H1 (cell line): Measurements from ENCODE around the gene ZC3H6. TPM values are rescaled to one million over a fixed set of nuclear protein-coding genes. Genes with fewer than 3 reads are reported as not detected.

Source experiments
- CTCF ChIA-PET: fragments of 300-600 bp; sonication (Branson Sonifier 250); formaldehyde crosslinking; loops from one replicate; lab custom pipeline; 2021; ENCODE audit not compliant: partially characterized antibody; lab: Charles Lee
- POLR2A ChIA-PET: fragments of 300-600 bp; sonication (Branson Sonifier 250); formaldehyde crosslinking; loops from one replicate; lab custom pipeline; 2021; ENCODE audit warnings: inconsistent platforms; ENCODE audit not compliant: partially characterized antibody; lab: Charles Lee
- DNase-seq, 2 experiments: peaks; one replicate each; pipeline versions ENCODE4 v3.0.0 to v3.0.0-alpha.2; 2010 to 2022; ENCODE audit warnings: low spot score in 2 of 2, low read depth in 1 of 2, mixed read lengths in 1 of 2
- FAIRE-seq: peaks from 2 replicates; lab custom pipeline; 2011; peaks lifted over from hg19 to GRCh38; lab: Jason Lieb, UNC
- H2AFZ ChIP-seq: 2 replicates; pipeline ENCODE4 v1.8.1; 2012; ENCODE audit warnings: low read length, inconsistent platforms
- H2AK5ac ChIP-seq: 2 replicates; pipeline ENCODE4 v1.6.1; 2013; ENCODE audit warnings: low read depth, low read length
- H2BK120ac ChIP-seq: replicated peaks from 2 replicates; pipeline ENCODE3; 2013; ENCODE audit warnings: low read depth, low read length, inconsistent platforms
- H2BK12ac ChIP-seq: 2 replicates; pipeline ENCODE4 v1.6.1; 2013; ENCODE audit warnings: low read depth, low read length
- H2BK15ac ChIP-seq: 2 replicates; pipeline ENCODE4 v1.6.1; 2013; ENCODE audit warnings: low read length
- H2BK20ac ChIP-seq: 2 replicates; pipeline ENCODE4 v1.6.1; 2013; ENCODE audit warnings: low read length
- H2BK5ac ChIP-seq: 2 replicates; pipeline ENCODE4 v1.6.1; 2013; ENCODE audit warnings: low read depth, low read length
- H3K14ac ChIP-seq: 2 replicates; pipeline ENCODE4 v1.6.1; 2013; ENCODE audit warnings: inconsistent platforms; ENCODE audit not compliant: insufficient read length
- H3K18ac ChIP-seq: 2 replicates; pipeline ENCODE4 v1.6.1; 2013; ENCODE audit warnings: low read length; ENCODE audit errors: extremely low read depth
- H3K23ac ChIP-seq: 2 replicates; pipeline ENCODE4 v1.6.1; 2013; ENCODE audit warnings: inconsistent platforms; ENCODE audit not compliant: insufficient read length
- H3K23me2 ChIP-seq: 2 replicates; pipeline ENCODE4 v1.6.1; 2013; ENCODE audit warnings: low read depth, low read length
- H3K27ac ChIP-seq: 2 replicates; pipeline ENCODE4 v1.6.1; 2011; ENCODE audit warnings: low read depth, low read length, inconsistent platforms
- H3K27me3 ChIP-seq, 4 experiments: replicated peaks in 1 of 4; 1 replicate in 1 of 4; 2 replicates in 3 of 4; pipeline versions ENCODE4 v1.6.1 to v1.8.1; 2011 to 2013; ENCODE audit warnings: low read length in 3 of 4, mild to moderate bottlenecking in 3 of 4, inconsistent platforms in 2 of 4, mixed read lengths in 2 of 4, moderate library complexity in 1 of 4; ENCODE audit not compliant: control insufficient read depth in 3 of 4, insufficient read depth in 3 of 4; ENCODE audit errors: extremely low read depth in 1 of 4
- H3K36me3 ChIP-seq, 4 experiments: 2 replicates each; pipeline versions ENCODE4 v1.6.1 to v1.8.1; 2011 to 2013; ENCODE audit warnings: mild to moderate bottlenecking in 4 of 4, low read length in 3 of 4, moderate library complexity in 2 of 4, control low read depth in 1 of 4, inconsistent platforms in 1 of 4; ENCODE audit not compliant: insufficient read depth in 4 of 4, control insufficient read depth in 2 of 4
- H3K4ac ChIP-seq: replicated peaks from 2 replicates; pipeline ENCODE3; 2013; ENCODE audit warnings: low read length, low read depth, mixed read lengths, inconsistent platforms; ENCODE audit not compliant: insufficient read length
- H3K4me1 ChIP-seq, 4 experiments: replicated peaks in 1 of 4; 1 replicate in 1 of 4; 2 replicates in 3 of 4; pipeline versions ENCODE4 v1.6.1 to v1.8.1; 2011 to 2013; ENCODE audit warnings: low read length in 3 of 4, inconsistent platforms in 2 of 4, mixed read lengths in 1 of 4; ENCODE audit not compliant: insufficient read depth in 4 of 4, control insufficient read depth in 3 of 4
- H3K4me2 ChIP-seq, 2 experiments: 2 replicates each; pipeline versions ENCODE4 v1.6.1 to v1.8.1; 2011 to 2013; ENCODE audit warnings: low read depth in 2 of 2, low read length in 2 of 2, control low read depth in 1 of 2, inconsistent platforms in 1 of 2, mild to moderate bottlenecking in 1 of 2; ENCODE audit not compliant: insufficient read depth in 1 of 2
- H3K4me3 ChIP-seq, 4 experiments: fragments of 200-600, 300-600 bp in 1 of 4; sonication (generic), shearing (Covaris generic), sonication (Bioruptor Twin) in 1 of 4; 2 replicates each; pipeline versions ENCODE4 v1.5.1 to v1.8.1; 2011 to 2016; ENCODE audit warnings: low read length in 4 of 4, low read depth in 3 of 4, control low read depth in 2 of 4, inconsistent platforms in 2 of 4, mild to moderate bottlenecking in 2 of 4, mixed read lengths in 1 of 4, moderate library complexity in 1 of 4; ENCODE audit not compliant: insufficient read depth in 2 of 4; ENCODE audit errors: extremely low read depth in 1 of 4
- H3K56ac ChIP-seq: replicated peaks from 2 replicates; pipeline ENCODE3; 2013; ENCODE audit warnings: low read depth, mild to moderate bottlenecking, mixed read lengths, low read length, inconsistent platforms; ENCODE audit not compliant: insufficient read length
- H3K79me1 ChIP-seq: 2 replicates; pipeline ENCODE4 v1.6.1; 2013; ENCODE audit warnings: low read depth, low read length, control low read depth
- H3K79me2 ChIP-seq, 2 experiments: 2 replicates each; pipeline versions ENCODE4 v1.6.1 to v1.8.1; 2012 to 2013; ENCODE audit warnings: low read length in 2 of 2, mild to moderate bottlenecking in 2 of 2, inconsistent platforms in 1 of 2; ENCODE audit not compliant: insufficient read depth in 2 of 2, control insufficient read depth in 1 of 2
- H3K9ac ChIP-seq, 4 experiments: replicated peaks in 1 of 4; 1 replicate in 1 of 4; 2 replicates in 3 of 4; pipeline versions ENCODE4 v1.6.1 to v1.8.1; 2011 to 2013; ENCODE audit warnings: low read depth in 3 of 4, low read length in 3 of 4, control low read depth in 2 of 4, mild to moderate bottlenecking in 2 of 4, moderate library complexity in 2 of 4, inconsistent platforms in 1 of 4; ENCODE audit errors: extremely low read depth in 1 of 4
- H3K9me3 ChIP-seq, 2 experiments: 2 replicates each; pipeline versions ENCODE4 v1.6.1 to v1.8.1; 2012 to 2013; ENCODE audit warnings: mild to moderate bottlenecking in 2 of 2, moderate library complexity in 2 of 2, control low read depth in 1 of 2, inconsistent platforms in 1 of 2, low read depth in 1 of 2, low read length in 1 of 2, mixed read lengths in 1 of 2; ENCODE audit not compliant: insufficient read depth in 2 of 2
- H4K20me1 ChIP-seq, 2 experiments: replicated peaks in 1 of 2; 2 replicates each; pipeline versions ENCODE3 to v1.8.1; 2011 to 2013; ENCODE audit warnings: inconsistent platforms in 2 of 2, low read length in 2 of 2, mild to moderate bottlenecking in 1 of 2; ENCODE audit not compliant: insufficient read depth in 2 of 2, control insufficient read depth in 1 of 2
- H4K5ac ChIP-seq: 2 replicates; pipeline ENCODE4 v1.6.1; 2013; ENCODE audit warnings: low read length, low read depth, mixed read lengths, inconsistent platforms; ENCODE audit not compliant: insufficient read length
- H4K8ac ChIP-seq: 2 replicates; pipeline ENCODE4 v1.8.0; 2013; ENCODE audit warnings: mild to moderate bottlenecking, moderate library complexity, low read length, inconsistent platforms; ENCODE audit not compliant: insufficient read depth; ENCODE audit errors: extremely low read depth
- H4K91ac ChIP-seq: replicated peaks from 2 replicates; pipeline ENCODE3; 2013; ENCODE audit warnings: low read length, mixed read lengths, inconsistent platforms; ENCODE audit not compliant: insufficient read length
- BACH1 ChIP-seq: IDR thresholded peaks from 2 replicates; pipeline ENCODE4 v1.6.1; 2012; ENCODE audit warnings: low read length, improper control_type of control experiment
- CBX5 ChIP-seq: fragments of 300-800, 300-1000 bp; sonication (generic); IDR thresholded peaks from 2 replicates; pipeline ENCODE4 v1.7.1; 2016; ENCODE audit warnings: antibody characterized with exemption, low read length, low read depth
- CBX8 ChIP-seq: fragments of 300-800, 300-1000 bp; sonication (generic); IDR thresholded peaks from 2 replicates; pipeline ENCODE4 v1.7.1; 2016; ENCODE audit warnings: low read depth, low read length, borderline replicate concordance
- CTBP2 ChIP-seq: IDR thresholded peaks from 2 replicates; pipeline ENCODE4 v1.7.0; 2011; ENCODE audit warnings: borderline replicate concordance, mild to moderate bottlenecking, moderate library complexity, mixed read lengths, low read length; ENCODE audit not compliant: insufficient read depth, insufficient read length
- EP300 ChIP-seq, 2 experiments: IDR thresholded peaks; 1 replicate in 1 of 2; 2 replicates in 1 of 2; pipeline ENCODE4 v1.6.1; 2011 to 2012; ENCODE audit warnings: low read depth in 2 of 2, low read length in 2 of 2, mild to moderate bottlenecking in 2 of 2, borderline replicate concordance in 1 of 2, inconsistent platforms in 1 of 2, moderate library complexity in 1 of 2
- SUZ12 ChIP-seq: fragments of 200-600 bp; sonication (generic); IDR thresholded peaks from 2 replicates; pipeline ENCODE4 v1.6.1; 2012; ENCODE audit warnings: mild to moderate bottlenecking, inconsistent platforms, low read length, moderate library complexity, mixed read lengths
- TAF7 ChIP-seq: optimal IDR thresholded peaks from 2 replicates; pipeline ENCODE3; 2011; ENCODE audit warnings: low read depth, mild to moderate bottlenecking, inconsistent platforms, low read length, moderate library complexity, borderline replicate concordance
- TEAD4 ChIP-seq: IDR thresholded peaks from 2 replicates; pipeline ENCODE4 v1.6.1; 2012; ENCODE audit warnings: low read depth, low read length, inconsistent platforms, mixed read lengths
- YY1 ChIP-seq: IDR thresholded peaks from 2 replicates; pipeline ENCODE4 v1.6.1; 2011; ENCODE audit warnings: low read depth, mild to moderate bottlenecking, low read length
- ZNF274 ChIP-seq: IDR thresholded peaks from 2 replicates; pipeline ENCODE4 v1.7.0; 2012; ENCODE audit warnings: low read length, borderline replicate concordance; ENCODE audit errors: extremely low read depth
- polyA plus RNA-seq, 7 experiments: library from polyadenylated mRNA; depleted of rRNA in 3 of 7; stranded (reverse) in 5 of 7; unstranded in 2 of 7; fragments of >200 nt in 5 of 7; fragments of 200-250 nt in 2 of 7; gene quantifications; 1 replicate in 5 of 7; 2 replicates in 1 of 7; 4 replicates in 1 of 7; pipeline versions ENCODE4 v1.2.1 to v1.2.3, GENCODE V29; 2011 to 2013; ENCODE audit warnings: missing spikeins in 2 of 7, mixed read lengths in 2 of 7
- total RNA-seq: library from RNA; stranded (reverse); fragmentation: NEBNext Ultra II Directional; extraction: Animal tissue kit (Norgen Biotek cat#: 25700); gene quantifications from 2 replicates; pipeline ENCODE4 v1.2.1, GENCODE V29; 2021
- TF ChIP-seq, protein P1 (sequence below): IDR thresholded peaks from 2 replicates; pipeline ENCODE4 v1.6.1; 2012; ENCODE audit warnings: inconsistent platforms

The ZC3H6 gene
- total and polyA plus RNA-seq, 2 of the 8 experiments (the other 6 are each of a cell fraction or from before 2014, with no cell fraction given), result 1.4 to 6.9 TPM

DNA sequence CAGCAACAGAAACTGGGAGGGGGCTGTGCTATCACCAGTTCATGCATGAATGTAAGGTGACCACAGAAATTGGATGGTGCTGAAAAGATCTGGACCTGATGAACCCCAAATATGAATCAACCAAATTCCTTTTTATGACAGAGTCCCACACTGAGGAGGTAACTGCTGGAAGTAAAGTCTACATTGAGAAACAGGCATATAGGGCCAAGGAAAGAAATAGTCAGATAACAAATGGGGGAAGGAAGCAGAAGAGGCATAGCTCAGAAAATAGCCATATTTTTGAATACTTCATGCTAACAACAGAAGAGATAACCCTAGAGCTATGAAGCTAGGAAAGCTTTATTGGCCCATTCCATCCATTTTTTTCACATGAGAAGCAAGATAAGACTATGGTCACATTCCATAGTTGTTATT is 25.8 kb downstream of the ZC3H6 start:
- H3K4me3 ChIP-seq, result no peak overlapping the region
- no peak overlapping the region for H2AFZ ChIP-seq
- H3K18ac ChIP-seq, result no peak overlapping the region
- no peak overlapping the region for H2AK5ac ChIP-seq
- no peak overlapping the region for H4K91ac ChIP-seq
- H3K4me1 ChIP-seq, result no peaks in the 10 kb centered on the region
- no peak overlapping the region for H3K4ac ChIP-seq
- no peak overlapping the region for H2BK120ac ChIP-seq
- FAIRE-seq (no peak), DNase-seq (no peak)
- H2BK20ac ChIP-seq, result no peak overlapping the region
- H3K23me2 ChIP-seq, result no peaks in the 10 kb centered on the region
- TF ChIP-seq CBX5 (no peak), TEAD4 (no peak), ZNF274 (no peak), CTBP2 (no peak), BACH1 (no peak), CBX8 (no peak), TAF7 (no peak), YY1 (no peak), SUZ12 (no peak), EP300 (IDR thresholded peaks at IDR 0.05; ENCODE audit: borderline replicate concordance in 1 of 2, low read depth in 2 of 2, low read length in 2 of 2) (no peak)
- TF ChIP-seq, protein P1, sequence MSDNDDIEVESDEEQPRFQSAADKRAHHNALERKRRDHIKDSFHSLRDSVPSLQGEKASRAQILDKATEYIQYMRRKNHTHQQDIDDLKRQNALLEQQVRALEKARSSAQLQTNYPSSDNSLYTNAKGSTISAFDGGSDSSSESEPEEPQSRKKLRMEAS, result no peak
- H2BK15ac ChIP-seq, result no peak overlapping the region
- H4K5ac ChIP-seq, result no peak overlapping the region
- no peak overlapping the region for H3K27ac ChIP-seq
- H3K79me1 ChIP-seq, result no peaks in the 10 kb centered on the region
- ChIA-PET POLR2A (no interaction called here), CTCF (no interaction called here)
- no peaks in the 10 kb centered on the region for H3K27me3 ChIP-seq
- no peak overlapping the region for H2BK12ac ChIP-seq
- no peaks in the 10 kb centered on the region for H3K9me3 ChIP-seq
- no peak overlapping the region for H4K8ac ChIP-seq
- H3K79me2 ChIP-seq, result no peaks in the 10 kb centered on the region
- no peak overlapping the region for H3K4me2 ChIP-seq
- H4K20me1 ChIP-seq, result no peaks in the 10 kb centered on the region
- H3K36me3 ChIP-seq, result no peaks in the 10 kb centered on the region
- no peak overlapping the region for H3K23ac ChIP-seq
- H3K9ac ChIP-seq, result no peak overlapping the region
- H3K56ac ChIP-seq, result no peak overlapping the region
- no peak overlapping the region for H2BK5ac ChIP-seq
- H3K14ac ChIP-seq, result no peak overlapping the region
